Bronchial epithelial cell (primary cell): ENCODE data around the gene ICAM4. TPM values are rescaled to one million over a fixed set of nuclear protein-coding genes. Genes with fewer than 3 reads are reported as not detected.
A peak's percentile ranks its signal among the peaks of the same experiment; 100 is the strongest.
"Not testable (repeated sequence)": the region's sequence is repeated elsewhere in the genome, so short reads cannot be mapped to it uniquely, and the experiment has no call there.

Experiments
- DNase-seq: peaks from one replicate; pipeline ENCODE4 v3.0.0-alpha.2; 2010; ENCODE audit warnings: low read depth
- FAIRE-seq: peaks from 2 replicates; lab custom pipeline; 2011; peaks lifted over from hg19 to GRCh38; lab: Jason Lieb, UNC
- H3K27me3 ChIP-seq: 2 replicates; pipeline ENCODE4 v1.5.1; 2011; ENCODE audit warnings: low read length; ENCODE audit not compliant: control insufficient read depth, insufficient read depth
- H3K36me3 ChIP-seq: 2 replicates; pipeline ENCODE4 v1.5.1; 2011; ENCODE audit warnings: low read length; ENCODE audit not compliant: control insufficient read depth, insufficient read depth
- H3K4me3 ChIP-seq: 2 replicates; pipeline ENCODE4 v1.5.1; 2011; ENCODE audit warnings: mild to moderate bottlenecking, low read depth, low read length, control low read depth
- CTCF ChIP-seq: IDR thresholded peaks from 2 replicates; pipeline ENCODE4 v1.5.1; 2011; ENCODE audit warnings: mild to moderate bottlenecking, moderate library complexity, low read length, control low read depth, inconsistent platforms; ENCODE audit not compliant: insufficient read depth, severe bottlenecking
- total RNA-seq: library from RNA; depleted of rRNA; stranded (reverse); fragments of >200 nt; gene quantifications from 2 replicates; pipeline ENCODE4 v1.2.1, GENCODE V29; 2014

The ICAM4 gene
- total RNA-seq, 1 donor from 2014 or later, result 10.8 TPM

GRCh38 chr19:10332965-10333757 lies 46.4 kb downstream of the ICAM4 start, which contains the start of gene RAVER1:
RAVER1 (minus strand) TSS chr19:10333529; CDS start chr19:10333507, 22 bp downstream.
- Histone ChIP-seq H3K27me3 (no peaks in the 10 kb centered on the region), H3K36me3 (peaks cover 11% of the 10 kb centered on the region), H3K4me3 (peak within 1 kb of the TSS; percentile 93)
- no peak for TF ChIP-seq CTCF
- DNase-seq, result peak; percentile 87
- FAIRE-seq, result no peak

GRCh38 chr19:10333758-10334587 lies 47.2 kb downstream of the ICAM4 start:
- FAIRE-seq (no peak), DNase-seq (no peak)
- Histone ChIP-seq H3K27me3 (no peaks in the 10 kb centered on the region), H3K4me3 (peak overlapping the region; percentile 93), H3K36me3 (peaks cover 6% of the 10 kb centered on the region)
- TF ChIP-seq CTCF, result no peak

GRCh38 chr19:10334588-10335351 lies 48.0 kb downstream of the ICAM4 start:
- TF ChIP-seq CTCF, result peak; percentile 18
- peaks cover 3% of the 10 kb centered on the region for H3K36me3 ChIP-seq
- no peaks in the 10 kb centered on the region for H3K27me3 ChIP-seq
- FAIRE-seq (no peak), DNase-seq (peak; percentile 86)
- H3K4me3 ChIP-seq, result peak overlapping the region; percentile 93

DNA sequence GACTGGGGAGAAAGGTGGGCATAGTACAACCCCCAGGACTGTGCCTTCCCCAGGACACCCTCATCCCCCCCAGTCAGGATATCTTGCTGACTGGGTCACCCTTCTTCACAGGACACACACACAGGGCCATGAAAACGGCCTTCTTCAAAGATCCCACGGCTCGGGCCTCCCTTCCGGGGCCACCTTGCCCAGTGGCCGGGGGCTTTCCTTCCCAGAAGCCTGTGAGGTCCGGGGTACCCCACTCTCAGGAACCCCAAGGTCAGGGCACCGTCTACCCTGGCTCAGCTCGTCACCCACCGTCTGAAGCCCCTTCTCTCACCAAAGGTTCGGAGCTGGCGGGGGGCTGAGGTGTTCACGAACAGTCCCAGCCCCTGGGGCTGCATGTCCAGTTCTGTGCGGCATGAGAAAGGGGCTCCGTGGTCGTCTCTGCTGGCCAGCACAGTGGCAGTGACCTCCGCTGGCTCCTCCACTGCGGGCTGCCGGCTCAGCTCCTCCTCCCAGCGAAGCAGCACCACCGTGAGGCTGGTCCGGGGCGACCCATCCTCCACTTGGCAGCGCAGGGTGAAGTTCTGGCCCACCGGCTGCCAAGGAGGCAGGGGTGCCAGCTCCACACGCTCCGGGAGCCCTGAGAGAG lies 48.7 kb downstream of the ICAM4 start:
- no peak for DNase-seq
- H3K4me3 ChIP-seq, result no peak overlapping the region
- TF ChIP-seq CTCF, result no peak
- no peaks in the 10 kb centered on the region for H3K36me3 ChIP-seq
- no peaks in the 10 kb centered on the region for H3K27me3 ChIP-seq
- FAIRE-seq, result no peak

DNA sequence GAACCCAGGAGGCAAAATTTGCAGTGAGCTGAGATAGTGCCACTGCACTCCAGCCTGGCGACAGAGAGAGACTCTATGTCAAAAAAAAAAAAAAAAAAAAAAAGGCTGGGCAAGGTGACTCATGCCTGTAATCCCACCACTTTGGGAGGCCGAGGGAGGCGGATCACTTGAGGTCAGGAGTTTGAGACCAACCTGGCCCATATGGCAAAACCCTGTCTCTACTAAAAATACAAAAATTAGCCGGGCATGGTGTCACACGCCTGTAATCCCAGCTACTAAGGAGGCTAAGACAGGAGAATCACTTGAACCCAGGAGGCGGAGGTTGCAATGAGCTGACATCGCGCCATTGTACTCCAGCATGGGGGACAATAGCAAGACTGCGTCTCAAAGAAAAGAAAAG lies 50.0 kb downstream of the ICAM4 start:
- H3K4me3 ChIP-seq, H3K27me3 ChIP-seq, FAIRE-seq, H3K36me3 ChIP-seq, DNase-seq: not testable (repeated sequence)

Other genes with a start within 250 kb of the ICAM4 start
- gene SHFL, start 200.6 kb upstream of the ICAM4 start, total RNA-seq, result 5.0 and 5.5 TPM in 2 replicates
- gene ANGPTL6, start 184.3 kb upstream of the ICAM4 start, total RNA-seq, result under 0.01 TPM in 1 of 2 replicates, not detected in the other
- 41.5 and 45.3 TPM in 2 replicates for gene PPAN, start 180.6 kb upstream of the ICAM4 start, total RNA-seq
- 1.1 and 3.7 TPM in 2 replicates for gene P2RY11, start 175.3 kb upstream of the ICAM4 start, total RNA-seq
- 198 and 291 TPM in 2 replicates for gene EIF3G, start 167.1 kb upstream of the ICAM4 start, total RNA-seq
- gene DNMT1, start 92.0 kb upstream of the ICAM4 start, total RNA-seq, result 11.1 and 12.4 TPM in 2 replicates
- gene S1PR2, start 55.6 kb upstream of the ICAM4 start, total RNA-seq, result 1.3 and 1.9 TPM in 2 replicates
- gene MRPL4, start 34.7 kb upstream of the ICAM4 start, total RNA-seq, result 17.1 and 19.2 TPM in 2 replicates
- gene ICAM1, start 15.8 kb upstream of the ICAM4 start, total RNA-seq, result 0.79 and 0.90 TPM in 2 replicates
- 3.7 and 3.9 TPM in 2 replicates for gene ICAM5, start 3.0 kb downstream of the ICAM4 start, total RNA-seq
- gene ZGLP1, start 22.9 kb downstream of the ICAM4 start, total RNA-seq, result 0.26 and 0.53 TPM in 2 replicates
- gene FDX2, start 29.1 kb downstream of the ICAM4 start, total RNA-seq, result 21.8 and 24.2 TPM in 2 replicates
- gene RAVER1, start 46.6 kb downstream of the ICAM4 start, total RNA-seq, result 2.3 and 4.2 TPM in 2 replicates
- gene ICAM3, start 52.7 kb downstream of the ICAM4 start, total RNA-seq, result 5.0 and 5.5 TPM in 2 replicates
- gene TYK2, start 93.6 kb downstream of the ICAM4 start, total RNA-seq, result 36.1 and 45.8 TPM in 2 replicates
- gene CDC37, start 116.6 kb downstream of the ICAM4 start, total RNA-seq, result 195 TPM in 2 replicates
- 0.13 and 0.26 TPM in 2 replicates for gene PDE4A, start 133.6 kb downstream of the ICAM4 start, total RNA-seq
- gene KEAP1, start 216.4 kb downstream of the ICAM4 start, total RNA-seq, result 59.5 and 62.9 TPM in 2 replicates
- 6.6 and 7.8 TPM in 2 replicates for gene S1PR5, start 230.5 kb downstream of the ICAM4 start, total RNA-seq